GM19468 (cell line): ENCODE data around the gene MRPS31.

Source experiments
- ATAC-seq: cut with Tn5 transposase; IDR thresholded peaks from one replicate; pipeline ENCODE4 v1.9.1; 2021; ENCODE audit warnings: mild to moderate bottlenecking, moderate library complexity, moderate number of reproducible peaks; ENCODE audit not compliant: unreplicated experiment; ENCODE audit errors: extremely low read depth

MRPS31 gene

DNA sequence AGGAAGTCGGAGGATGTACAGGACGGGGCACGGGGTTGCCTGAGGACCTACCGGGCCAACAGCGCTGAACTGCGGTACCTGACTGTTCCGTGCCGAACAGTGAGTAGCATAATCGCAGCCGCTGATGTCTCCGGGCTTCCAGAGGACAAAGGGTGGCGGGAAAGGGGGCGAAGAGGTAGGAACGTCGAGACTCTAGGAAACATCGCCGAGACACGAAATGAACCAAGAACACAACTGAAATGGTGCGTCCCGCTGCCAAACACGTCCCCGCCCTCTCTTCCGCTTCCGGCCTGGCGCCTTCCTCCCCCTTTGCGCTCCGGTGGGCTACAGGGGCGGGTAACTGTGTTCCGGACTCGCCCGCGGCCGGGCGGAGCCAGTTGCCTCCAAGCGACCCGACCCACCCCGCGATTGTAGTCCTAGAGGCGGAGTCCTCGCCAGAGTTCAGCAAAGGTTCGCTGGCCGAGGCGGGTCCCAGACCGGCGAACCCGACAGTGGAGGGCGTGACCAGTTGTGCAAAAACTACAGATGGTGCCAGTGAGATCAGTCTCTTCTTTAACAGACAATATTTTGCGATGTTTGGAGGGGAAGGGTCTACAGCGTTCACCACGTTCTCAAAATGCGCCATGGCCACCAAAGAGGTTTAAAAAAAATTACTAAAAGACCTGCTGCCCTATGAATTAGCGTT lies at the start of gene MRPS31:
Gene MRPS31 (minus strand): TSS at position 257 of the 685 bp plus-strand sequence. CDS start 54 bp downstream, at position 203.
- ATAC-seq = peak; percentile 94

- ATAC-seq = no peak
Observed at GRCh38 chr13:40819797-40820315, 48.9 kb upstream of the MRPS31 start.

GRCh38 chr13:40818926-40819325 lies 47.9 kb upstream of the MRPS31 start:
- no peak for ATAC-seq

GRCh38 chr13:40814803-40815202 lies 43.8 kb upstream of the MRPS31 start:
- no peak for ATAC-seq

GRCh38 chr13:40813667-40814454 lies 42.9 kb upstream of the MRPS31 start:
- ATAC-seq = no peak

DNA sequence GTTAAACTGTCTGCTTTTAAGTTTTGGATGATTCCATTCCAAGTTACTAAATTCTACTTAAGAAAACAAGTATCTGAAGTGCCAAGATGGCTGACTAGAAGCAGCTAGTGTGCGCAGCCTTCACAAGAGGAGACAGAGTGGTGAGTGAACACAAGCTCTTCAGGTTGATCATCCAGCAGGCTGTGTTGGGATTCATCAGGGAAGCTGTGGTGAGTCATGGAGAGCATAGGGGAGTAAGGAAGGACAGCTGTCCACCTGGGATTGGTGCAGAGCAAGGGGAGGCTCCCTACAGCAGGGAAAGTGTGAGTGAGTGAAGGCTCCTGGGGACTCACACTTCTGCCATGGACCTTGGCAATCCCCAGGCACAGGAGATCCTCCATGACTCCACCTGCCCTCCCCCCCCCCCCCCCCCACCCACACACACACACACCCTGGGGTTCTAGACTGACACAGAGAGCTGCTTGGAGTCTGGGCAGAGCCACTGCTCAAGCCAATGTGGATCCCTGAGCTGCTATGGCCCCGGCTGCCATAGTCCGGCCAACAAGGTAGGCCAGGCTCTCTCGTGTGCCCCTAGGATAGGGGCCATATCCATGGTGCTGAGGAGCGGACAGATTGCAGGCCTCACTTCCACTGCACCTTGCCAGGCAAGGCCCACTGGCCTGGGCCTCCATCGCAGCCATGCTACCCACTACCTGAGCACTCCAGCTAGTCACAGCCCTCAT lies 41.9 kb upstream of the MRPS31 start:
- ATAC-seq = no peak

- ATAC-seq = no peak
Observed at GRCh38 chr13:40812102-40812501, 41.1 kb upstream of the MRPS31 start.

DNA sequence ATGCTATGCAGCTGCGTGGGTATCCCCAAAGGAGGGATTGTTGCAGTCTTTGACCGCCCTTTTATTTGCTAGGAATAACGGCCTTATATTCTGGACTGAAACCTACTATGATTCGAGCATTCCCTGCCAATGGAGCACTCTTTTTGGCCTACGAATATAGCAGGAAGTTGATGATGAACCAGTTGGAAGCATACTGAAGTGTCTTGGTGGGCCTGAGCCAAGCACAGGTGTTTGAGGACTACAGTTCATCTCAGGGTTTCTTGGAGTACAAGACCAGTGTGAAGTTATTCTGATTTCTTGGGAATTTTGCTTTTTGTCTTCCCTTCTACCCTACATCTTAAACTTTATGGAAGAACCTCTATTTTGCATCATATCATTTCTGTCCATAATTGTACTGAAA lies 38.5 kb upstream of the MRPS31 start:
- ATAC-seq = no peak

GRCh38 chr13:40806241-40806640 lies 35.3 kb upstream of the MRPS31 start:
- ATAC-seq = no peak

DNA sequence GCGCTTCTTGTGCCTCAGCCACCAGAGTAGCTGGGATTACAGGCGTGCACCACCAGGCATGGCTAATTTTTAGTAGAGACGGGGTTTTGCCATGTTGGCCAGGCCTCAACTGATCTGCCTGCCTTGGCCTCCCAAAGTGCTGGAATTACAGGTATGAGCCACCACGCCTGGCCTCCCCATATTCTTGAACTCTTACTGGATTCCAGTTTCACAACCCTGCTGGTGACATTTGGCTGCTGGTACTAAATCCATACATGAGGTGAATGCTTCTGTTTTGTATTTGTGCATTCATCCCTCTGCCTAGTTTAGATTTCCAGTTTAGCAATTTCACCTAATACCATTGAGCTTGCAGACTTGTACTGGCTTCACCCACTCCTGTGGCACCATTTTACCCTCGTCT lies 32.3 kb upstream of the MRPS31 start:
- no peak for ATAC-seq

GRCh38 chr13:40801255-40802217 lies 30.5 kb upstream of the MRPS31 start:
- ATAC-seq = no peak

GRCh38 chr13:40800559-40800958 lies 29.6 kb upstream of the MRPS31 start:
- no peak for ATAC-seq

- ATAC-seq = no peak
Observed at GRCh38 chr13:40799508-40799907, 28.5 kb upstream of the MRPS31 start.

- no peak for ATAC-seq
Observed at GRCh38 chr13:40798380-40798779, 27.4 kb upstream of the MRPS31 start.

DNA sequence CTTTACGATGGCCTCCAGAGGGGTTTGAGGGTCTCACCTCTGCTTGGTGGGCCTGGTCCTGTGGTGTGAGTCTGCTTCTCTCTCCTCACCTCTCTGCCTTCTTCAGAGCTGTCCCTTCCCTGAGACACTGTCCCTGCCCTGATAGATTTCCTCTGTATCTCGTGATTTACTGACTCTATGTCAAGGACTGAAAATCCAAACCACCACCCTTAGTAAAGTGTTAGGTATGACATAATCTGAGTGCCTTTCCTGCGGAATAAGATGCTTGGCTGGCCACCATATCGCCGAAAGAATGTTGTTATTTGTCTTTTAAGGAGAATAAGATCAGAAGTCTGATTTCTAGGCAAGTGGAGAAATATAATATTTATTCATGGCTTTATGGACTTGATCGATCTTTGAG lies 25.7 kb upstream of the MRPS31 start:
- no peak for ATAC-seq

DNA sequence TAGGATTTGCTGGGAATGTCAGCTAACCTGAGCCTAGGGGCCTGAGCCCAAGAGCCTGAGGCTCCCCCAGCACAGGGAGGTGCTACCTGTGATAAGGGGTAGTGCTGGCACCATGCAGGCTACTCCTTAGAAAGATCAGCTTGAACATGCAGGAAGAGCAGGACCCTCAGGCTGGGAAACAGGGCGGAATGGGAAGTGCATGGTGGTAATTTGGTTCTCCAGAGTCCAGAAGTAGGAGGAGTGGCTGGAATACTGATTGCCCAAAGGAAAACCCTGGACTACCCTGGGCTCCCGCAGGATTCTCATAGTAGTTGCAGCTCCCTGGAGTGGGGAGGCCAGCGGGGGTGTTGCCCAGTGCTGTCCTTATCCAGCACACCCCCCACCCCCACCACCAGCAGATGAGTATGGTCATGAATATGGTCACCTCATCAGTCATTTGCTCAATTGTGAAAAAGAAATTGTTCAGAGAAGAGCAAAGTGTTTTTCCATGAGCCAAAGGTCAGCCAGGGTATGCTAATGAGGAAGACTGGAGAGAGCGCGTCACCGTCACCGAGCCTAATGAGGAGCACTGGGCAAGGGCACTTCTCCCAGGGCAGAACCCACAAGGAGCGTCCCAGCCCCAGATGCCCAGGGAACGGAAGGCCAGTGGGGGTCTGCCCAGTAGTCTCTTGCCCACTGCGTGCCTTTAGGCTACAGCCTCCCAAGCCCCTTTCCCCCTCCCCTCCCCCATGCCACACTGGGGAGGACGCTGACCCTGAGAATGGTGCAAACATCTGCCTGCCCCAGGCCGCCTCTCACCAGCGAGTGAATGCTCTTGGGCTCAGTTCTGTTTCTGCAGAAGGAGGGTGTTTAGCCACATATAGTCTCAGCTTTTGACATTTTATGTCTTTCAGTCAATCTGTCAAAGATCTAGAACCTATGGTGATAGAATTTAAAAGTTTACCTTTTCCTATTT lies 23.7 kb upstream of the MRPS31 start:
- ATAC-seq = no peak

DNA sequence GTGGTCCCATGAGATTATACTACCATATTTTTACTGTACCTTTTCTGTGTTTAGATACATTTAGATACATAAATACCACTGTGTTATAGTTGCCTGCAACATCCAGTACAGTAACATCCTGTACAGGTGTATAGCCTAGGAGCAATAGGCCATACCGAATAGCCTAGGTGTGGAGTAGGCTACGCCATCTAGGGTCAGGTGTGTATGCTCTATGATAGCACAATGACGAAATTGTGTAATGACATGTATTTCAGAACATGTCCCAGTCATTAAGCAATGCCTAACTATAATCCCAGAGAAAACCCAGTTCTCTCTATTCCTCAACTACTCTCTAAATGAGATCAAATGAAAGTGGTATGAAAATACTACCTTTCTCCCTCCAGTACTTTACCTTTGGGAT lies 22.3 kb upstream of the MRPS31 start:
- ATAC-seq = no peak

GRCh38 chr13:40792284-40793051 lies 21.5 kb upstream of the MRPS31 start:
- no peak for ATAC-seq
